Caco-2 (cell line): ENCODE data around the gene MAGI1. TPM values are rescaled to one million over a fixed set of nuclear protein-coding genes. Genes with fewer than 3 reads are reported as not detected.

Source experiments
- BruUV-seq: library from RNA; stranded (reverse); fragments of 400-500 nt; replicated peaks from 2 replicates; lab custom pipeline; 2021; lab: Mats Ljungman, UMichigan
- CTCF ChIA-PET: fragments of 300-600 bp; sonication (Branson Sonifier 250); formaldehyde crosslinking; loops from one replicate; lab custom pipeline; 2022; ENCODE audit warnings: antibody characterized with exemption; lab: Charles Lee
- POLR2A ChIA-PET: fragments of 300-600 bp; sonication (Branson Sonifier 250); formaldehyde crosslinking; loops from one replicate; lab custom pipeline; 2022; ENCODE audit warnings: antibody characterized with exemption; lab: Charles Lee
- DNase-seq, 2 experiments: peaks; one replicate each; pipeline versions ENCODE4 v3.0.0 to v3.0.0-alpha.2; 2020 to 2022
- H3K27me3 ChIP-seq: replicated peaks from 2 replicates; pipeline ENCODE4 v1.6.0; 2011; ENCODE audit warnings: low read length; ENCODE audit not compliant: control insufficient read depth, insufficient read depth
- H3K36me3 ChIP-seq: 2 replicates; pipeline ENCODE4 v1.5.1; 2011; ENCODE audit warnings: low read length; ENCODE audit not compliant: control insufficient read depth, insufficient read depth
- H3K4me1 ChIP-seq: fragments of 250-450 bp; sonication (Bioruptor Pico); 2 replicates; pipeline ENCODE4 v1.5.1; 2020; ENCODE audit warnings: mild to moderate bottlenecking
- H3K4me3 ChIP-seq: 2 replicates; pipeline ENCODE4 v1.5.1; 2011; ENCODE audit warnings: low read depth, mild to moderate bottlenecking, control low read depth, low read length
- H3K9me3 ChIP-seq: fragments of 250-450 bp; sonication (Bioruptor Pico); 2 replicates; pipeline ENCODE4 v1.5.1; 2020; ENCODE audit warnings: mild to moderate bottlenecking, moderate library complexity
- H3K27ac Mint-ChIP-seq: one replicate; pipeline ENCODE4 v1.8.0; 2022; ENCODE audit warnings: mixed read lengths; ENCODE audit not compliant: unreplicated experiment
- H3K27me3 Mint-ChIP-seq: one replicate; pipeline ENCODE4 v1.8.0; 2022; ENCODE audit warnings: mixed read lengths; ENCODE audit not compliant: insufficient read depth, unreplicated experiment
- H3K36me3 Mint-ChIP-seq: one replicate; pipeline ENCODE4 v1.8.0; 2022; ENCODE audit warnings: mild to moderate bottlenecking, mixed read lengths; ENCODE audit not compliant: insufficient read depth, unreplicated experiment
- H3K4me1 Mint-ChIP-seq: one replicate; pipeline ENCODE4 v1.8.0; 2022; ENCODE audit warnings: low read depth, mixed read lengths; ENCODE audit not compliant: unreplicated experiment
- H3K4me3 Mint-ChIP-seq: one replicate; pipeline ENCODE4 v1.8.0; 2022; ENCODE audit warnings: mild to moderate bottlenecking, moderate library complexity, mixed read lengths; ENCODE audit not compliant: unreplicated experiment
- H3K9me3 Mint-ChIP-seq: one replicate; pipeline ENCODE4 v1.8.0; 2022; ENCODE audit warnings: mixed read lengths; ENCODE audit not compliant: unreplicated experiment
- CTCF ChIP-seq, 2 experiments: fragments of 200-600 bp in 1 of 2; IDR thresholded peaks; 1 replicate in 1 of 2; 2 replicates in 1 of 2; pipeline versions ENCODE4 v1.5.1 to v1.8.0; 2011 to 2022; ENCODE audit warnings: antibody characterized with exemption in 1 of 2, control low read depth in 1 of 2, inconsistent platforms in 1 of 2, low read depth in 1 of 2, low read length in 1 of 2, mild to moderate bottlenecking in 1 of 2, moderate library complexity in 1 of 2; ENCODE audit not compliant: insufficient read depth in 1 of 2, severe bottlenecking in 1 of 2, unreplicated experiment in 1 of 2
- intact Hi-C: fragments of 100-400 bp; cut with micrococcal nuclease; formaldehyde crosslinking; loops from one replicate; pipeline ENCODE4 v1.10.0; 2022; ENCODE audit not compliant: unreplicated experiment
- total RNA-seq: library from RNA; stranded (reverse); gene quantifications from 2 replicates; pipeline ENCODE4 v1.2.3, GENCODE V29; 2022

MAGI1 gene
- total RNA-seq, 1 experiment from 2014 or later, result 64.9 TPM

- TF ChIP-seq CTCF (IDR thresholded peaks at IDR 0.05; ENCODE audit: insufficient read depth in 1 of 2, low read depth in 1 of 2, low read length in 1 of 2, severe bottlenecking in 1 of 2, unreplicated experiment in 1 of 2), result no peak
- H3K27me3 Mint-ChIP-seq, result no peaks in the 10 kb centered on the region
- H3K4me3 Mint-ChIP-seq, result no peak overlapping the region
- Histone ChIP-seq H3K36me3 (no peaks in the 10 kb centered on the region), H3K27me3 (no peaks in the 10 kb centered on the region), H3K4me1 (peaks cover 9% of the 10 kb centered on the region), H3K9me3 (no peaks in the 10 kb centered on the region), H3K4me3 (no peak overlapping the region)
- no peaks in the 10 kb centered on the region for H3K36me3 Mint-ChIP-seq
- no peaks in the 10 kb centered on the region for H3K9me3 Mint-ChIP-seq
- ChIA-PET CTCF (no interaction called here), POLR2A (no interaction called here)
- DNase-seq, result no peak
- H3K27ac Mint-ChIP-seq, result no peak overlapping the region
- BruUV-seq, result no TSS peak
- intact Hi-C loops, result loop anchor here (10.0 kb wide), 2 partner anchors 246 to 406 kb away; partner anchors contain the start of gene MAGI1
- peaks cover 17% of the 10 kb centered on the region for H3K4me1 Mint-ChIP-seq
Measured at GRCh38 chr3:65788461-65788860, 250.3 kb downstream of the MAGI1 start.

GRCh38 chr3:65787827-65788226 lies 250.9 kb downstream of the MAGI1 start:
- Mint-ChIP-seq H3K27me3 (no peaks in the 10 kb centered on the region), H3K4me3 (no peak overlapping the region), H3K36me3 (peaks cover 3% of the 10 kb centered on the region), H3K27ac (peak overlapping the region; percentile 23), H3K9me3 (no peaks in the 10 kb centered on the region), H3K4me1 (peaks cover 11% of the 10 kb centered on the region)
- POLR2A ChIA-PET, result no interaction called here
- Histone ChIP-seq H3K36me3 (no peaks in the 10 kb centered on the region), H3K27me3 (no peaks in the 10 kb centered on the region), H3K9me3 (no peaks in the 10 kb centered on the region), H3K4me3 (no peak overlapping the region), H3K4me1 (peaks cover 2% of the 10 kb centered on the region; the same call in 1 of the 2 replicates)
- intact Hi-C loops, result loop anchor here (10.0 kb wide), 2 partner anchors 247 to 407 kb away; partner anchors contain the start of gene MAGI1
- no TSS peak for BruUV-seq
- no peak for TF ChIP-seq CTCF (IDR thresholded peaks at IDR 0.05; ENCODE audit: insufficient read depth in 1 of 2, low read depth in 1 of 2, low read length in 1 of 2, severe bottlenecking in 1 of 2, unreplicated experiment in 1 of 2)
- CTCF ChIA-PET, result no interaction called here
- no peak for DNase-seq

GRCh38 chr3:65787340-65787739 lies 251.4 kb downstream of the MAGI1 start:
- no TSS peak for BruUV-seq
- H3K36me3 Mint-ChIP-seq, result peaks cover 6% of the 10 kb centered on the region
- H3K4me1 Mint-ChIP-seq, result peaks cover 11% of the 10 kb centered on the region
- Histone ChIP-seq H3K4me1 (no peaks in the 10 kb centered on the region; the same call in 1 of the 2 replicates), H3K4me3 (no peak overlapping the region), H3K9me3 (no peaks in the 10 kb centered on the region), H3K36me3 (no peaks in the 10 kb centered on the region), H3K27me3 (no peaks in the 10 kb centered on the region)
- no peaks in the 10 kb centered on the region for H3K9me3 Mint-ChIP-seq
- no peaks in the 10 kb centered on the region for H3K27me3 Mint-ChIP-seq
- ChIA-PET CTCF (no interaction called here), POLR2A (no interaction called here)
- DNase-seq, result no peak
- H3K27ac Mint-ChIP-seq, result peak overlapping the region; percentile 23
- intact Hi-C loops, result loop anchor here (10.0 kb wide), 2 partner anchors 247 to 407 kb away; partner anchors contain the start of gene MAGI1
- no peak for TF ChIP-seq CTCF (IDR thresholded peaks at IDR 0.05; ENCODE audit: insufficient read depth in 1 of 2, low read depth in 1 of 2, low read length in 1 of 2, severe bottlenecking in 1 of 2, unreplicated experiment in 1 of 2)
- H3K4me3 Mint-ChIP-seq, result no peak overlapping the region
